Right renal pelvis (tissue), 4 donors: ENCODE results near the gene CDK8. TPM values are rescaled to one million over a fixed set of nuclear protein-coding genes. Genes with fewer than 3 reads are reported as not detected.

ENCODE experiments used
- DNase-seq, 4 donors: peaks; one replicate each; pipeline ENCODE4 v3.0.0-alpha.2; 2013; ENCODE audit warnings: low read depth in 4 of 4, low spot score in 3 of 4, missing footprints in 1 of 4
- polyA plus RNA-seq, 4 donors: library from polyadenylated mRNA; unstranded; fragments of 120-200 nt; gene quantifications; one replicate each; pipeline ENCODE4 v1.2.1, GENCODE V29; 2013; ENCODE audit not compliant: insufficient read length in 4 of 4

The CDK8 gene
- polyA plus RNA-seq: 10 to 100 TPM; 19.5 to 26.3 (median 25.8) TPM

DNA sequence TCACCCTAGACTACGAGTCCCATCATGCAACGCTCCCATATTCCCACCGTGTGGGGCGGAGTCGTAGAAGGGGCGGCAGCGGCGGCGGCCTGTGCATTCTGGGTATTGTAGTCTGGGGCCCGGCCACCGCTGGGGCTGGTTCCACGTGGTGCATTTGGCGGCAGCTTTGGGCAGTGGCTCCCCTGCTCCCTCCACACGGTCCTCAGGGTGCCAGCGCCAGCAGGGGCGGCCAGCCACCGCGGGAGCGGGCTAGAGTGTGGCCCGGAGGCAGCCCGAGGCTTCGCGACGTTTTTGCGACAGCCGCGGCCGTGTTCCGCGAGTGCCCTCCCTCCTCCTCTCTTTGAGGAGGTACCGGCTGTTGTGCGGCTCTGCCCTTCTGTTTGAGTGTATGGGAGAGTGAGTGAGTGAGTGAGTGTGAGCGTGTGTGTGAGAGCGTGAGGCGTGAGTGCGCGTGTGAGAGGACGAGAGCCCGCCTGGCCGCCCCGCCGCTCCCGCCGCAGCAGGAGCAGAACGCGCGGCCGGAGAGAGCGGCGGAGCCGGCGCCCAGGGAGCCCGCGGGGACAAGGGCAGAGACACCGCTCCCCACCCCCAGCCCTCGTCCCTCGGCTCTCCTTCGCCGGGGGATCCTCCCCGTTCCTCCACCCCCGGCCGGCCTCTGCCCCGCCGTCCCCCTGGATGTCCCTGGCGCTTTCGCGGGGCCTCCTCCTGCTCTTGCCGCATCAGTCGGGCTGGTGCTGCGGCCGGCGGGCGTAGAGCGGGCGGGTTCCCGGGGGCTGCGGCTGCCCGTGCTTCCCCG is at the start of gene CDK8:
Gene CDK8, plus strand, starts transcription at position 343 of the 796 bp plus-strand sequence. CDS start 513 bp downstream, outside the sequence.
- DNase-seq: peak; percentile 87 to 89 (median 88)

DNA sequence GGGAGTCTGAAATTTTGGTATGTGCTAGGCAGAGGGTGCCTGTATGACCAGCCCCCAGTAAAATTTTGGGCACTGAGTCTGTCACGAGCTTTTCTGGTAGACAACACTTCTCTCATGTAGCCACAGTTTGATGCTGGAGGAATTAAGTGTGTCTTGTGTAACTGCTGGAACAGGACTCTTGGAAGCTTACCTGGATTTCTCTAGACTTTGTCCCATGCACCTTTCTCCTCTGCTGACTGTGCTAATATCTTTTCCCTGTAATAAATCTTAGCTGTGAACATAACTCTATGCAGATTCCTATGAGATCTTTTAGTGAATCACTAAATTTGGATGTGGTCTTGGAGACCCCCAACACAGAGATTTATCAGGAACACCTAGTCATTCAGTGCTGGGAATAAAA is 45.6 kb upstream of the CDK8 start:
- DNase-seq: no peak

DNA sequence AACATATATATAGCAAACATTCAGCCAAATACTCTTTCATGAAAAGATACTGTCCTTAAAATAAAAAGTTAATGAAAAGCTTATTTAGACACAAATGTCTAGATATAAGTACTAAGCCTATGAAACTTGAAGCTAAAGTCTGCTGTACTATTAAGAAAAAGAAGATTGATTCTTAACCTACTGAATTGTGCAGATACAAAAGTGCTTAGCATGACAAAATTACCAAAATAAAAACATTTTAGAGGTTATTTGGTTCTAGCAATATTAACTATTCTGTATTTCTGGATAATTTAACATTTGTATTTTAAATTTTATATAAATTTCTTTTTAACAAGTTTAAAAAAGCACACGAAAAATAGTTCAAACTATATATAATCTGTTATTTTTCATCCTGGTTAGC is 40.6 kb upstream of the CDK8 start:
- DNase-seq: no peak

DNA sequence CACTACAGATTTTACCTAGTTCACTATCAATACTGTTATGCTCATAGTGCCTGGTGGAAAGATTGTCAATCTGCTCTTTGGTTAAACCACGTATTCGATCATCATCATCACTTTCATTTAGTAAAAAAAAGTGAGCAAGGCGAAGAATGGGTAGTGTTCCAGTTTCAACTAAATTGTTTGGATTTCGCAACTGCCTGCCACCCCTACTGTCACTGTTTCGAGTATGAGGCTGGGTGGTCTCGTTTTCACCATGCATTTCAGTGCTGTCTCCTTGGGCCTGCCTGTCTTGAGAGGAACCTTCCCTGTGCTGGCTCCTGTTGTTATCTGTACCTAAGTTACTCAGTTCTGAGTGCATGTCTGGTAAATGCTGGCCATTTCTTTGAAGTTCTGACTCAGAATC is 39.9 kb upstream of the CDK8 start:
- DNase-seq: no peak

DNA sequence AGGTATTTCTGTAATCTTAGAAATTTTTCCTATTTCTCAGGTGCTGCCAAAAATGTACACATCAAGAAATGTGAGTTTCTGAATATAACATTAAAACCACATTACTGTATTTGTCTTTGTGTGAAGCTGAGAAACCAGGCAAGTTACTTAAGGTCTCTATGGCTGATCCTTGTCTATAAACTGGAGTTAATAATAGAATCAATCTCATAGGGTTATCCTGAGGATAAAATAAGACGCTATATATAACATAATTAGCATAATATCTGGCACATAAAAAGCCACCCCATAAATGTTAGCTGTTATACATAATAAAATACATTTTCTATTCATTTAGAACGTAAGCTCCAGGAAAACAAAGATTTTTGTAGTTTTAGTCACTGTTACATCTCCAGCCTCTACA is 37.9 kb upstream of the CDK8 start:
- no peak for DNase-seq

DNA sequence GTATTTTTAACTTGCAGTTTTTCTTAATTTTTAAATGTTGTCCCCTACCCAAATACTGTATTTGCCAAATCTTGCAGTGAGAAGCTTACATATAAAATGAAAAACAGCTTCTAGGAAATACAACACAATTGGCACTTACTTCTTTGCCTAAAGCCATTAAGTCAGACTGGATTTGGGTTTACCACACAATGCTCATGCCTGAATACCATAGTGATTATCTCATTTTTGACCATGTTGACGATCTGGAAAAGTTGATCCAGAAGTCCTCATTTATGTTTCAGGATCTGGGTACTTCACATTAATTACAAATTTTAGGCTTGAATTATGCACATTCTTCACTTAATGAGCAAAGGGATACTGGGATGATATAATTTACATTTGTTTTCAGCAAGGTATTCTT is 34.2 kb upstream of the CDK8 start:
- DNase-seq: no peak

DNA sequence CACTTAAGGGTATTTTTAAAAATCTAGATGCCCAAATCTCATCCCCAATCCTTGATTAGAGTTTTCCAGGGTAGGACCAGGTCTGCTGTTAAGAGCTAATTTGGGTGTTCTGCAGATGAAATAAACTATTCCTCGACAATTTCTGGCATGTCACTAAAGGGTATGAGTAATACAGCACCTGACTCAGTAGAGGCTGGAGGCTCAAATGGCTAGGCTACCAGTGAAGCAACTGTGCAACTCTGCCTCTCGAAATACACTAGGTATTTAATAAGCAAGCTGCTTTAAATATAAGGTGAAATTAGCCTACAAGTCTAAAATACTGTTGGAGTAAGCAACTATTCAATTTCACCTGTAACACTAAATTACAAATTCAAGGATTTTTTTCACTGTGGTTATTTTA is 33.4 kb upstream of the CDK8 start:
- no peak for DNase-seq

DNA sequence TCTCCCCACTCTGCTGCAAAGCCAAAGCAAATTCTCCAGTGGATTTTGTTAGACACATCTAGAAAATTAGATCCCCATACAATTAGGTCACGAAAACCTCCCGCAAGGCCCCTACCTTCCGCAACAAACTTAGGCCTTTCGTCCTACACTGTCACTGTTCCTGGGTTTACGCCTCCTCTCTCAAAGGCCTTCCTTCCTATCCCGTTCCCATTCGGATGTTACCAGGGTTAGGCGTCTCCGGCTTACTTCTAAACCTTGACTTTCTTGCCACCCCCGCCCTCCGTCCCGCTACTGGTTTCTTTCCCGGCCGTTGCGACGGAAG is 32.6 kb upstream of the CDK8 start:
- peak in 1 of 4 donors; percentile 1 for DNase-seq

DNA sequence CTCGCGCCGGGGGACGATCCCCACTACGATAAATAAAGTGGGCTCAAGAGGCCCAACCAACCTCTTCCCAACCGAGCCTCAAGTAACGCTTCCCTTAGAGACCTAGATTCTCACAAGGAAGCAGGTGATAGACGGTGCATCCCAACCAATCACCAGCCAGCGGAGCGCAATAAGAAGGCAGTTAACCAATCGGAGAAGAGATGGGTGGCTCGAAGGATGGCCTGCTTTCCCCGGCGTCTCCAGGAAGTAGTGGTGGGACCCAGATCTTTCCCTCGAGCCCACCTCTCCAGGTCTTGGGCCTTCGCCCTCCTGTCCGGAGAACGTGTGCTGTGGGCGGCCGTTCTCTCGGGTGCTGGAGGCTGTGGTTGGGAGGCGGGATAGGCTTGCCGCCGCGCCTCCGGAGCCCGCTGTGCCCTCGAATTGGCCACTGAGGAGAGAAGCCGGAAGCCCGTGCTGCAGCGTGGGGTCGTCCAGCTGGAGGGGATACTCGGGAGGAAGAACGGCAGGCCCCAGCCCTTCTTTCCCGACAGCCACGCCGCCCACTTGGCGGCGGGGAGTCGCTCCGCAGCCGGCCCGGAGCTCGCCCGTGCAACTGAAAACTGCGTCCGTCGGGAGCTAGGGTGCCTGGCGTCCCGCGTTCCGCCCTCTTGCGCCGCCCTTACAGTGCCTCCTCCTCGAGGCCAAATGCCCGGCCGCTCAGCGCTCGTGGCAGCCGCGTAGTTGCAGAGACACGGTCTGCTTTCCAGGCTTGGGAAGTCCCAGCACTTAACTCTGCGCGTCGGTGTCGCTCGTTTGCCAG is 32.0 kb upstream of the CDK8 start, which contains the start of gene RNF6:
Gene RNF6, minus strand, starts transcription at position 594 of the 799 bp plus-strand sequence. CDS start 2,665 bp downstream, outside the sequence.
- DNase-seq: peak; percentile 86 to 97 (median 96)

DNA sequence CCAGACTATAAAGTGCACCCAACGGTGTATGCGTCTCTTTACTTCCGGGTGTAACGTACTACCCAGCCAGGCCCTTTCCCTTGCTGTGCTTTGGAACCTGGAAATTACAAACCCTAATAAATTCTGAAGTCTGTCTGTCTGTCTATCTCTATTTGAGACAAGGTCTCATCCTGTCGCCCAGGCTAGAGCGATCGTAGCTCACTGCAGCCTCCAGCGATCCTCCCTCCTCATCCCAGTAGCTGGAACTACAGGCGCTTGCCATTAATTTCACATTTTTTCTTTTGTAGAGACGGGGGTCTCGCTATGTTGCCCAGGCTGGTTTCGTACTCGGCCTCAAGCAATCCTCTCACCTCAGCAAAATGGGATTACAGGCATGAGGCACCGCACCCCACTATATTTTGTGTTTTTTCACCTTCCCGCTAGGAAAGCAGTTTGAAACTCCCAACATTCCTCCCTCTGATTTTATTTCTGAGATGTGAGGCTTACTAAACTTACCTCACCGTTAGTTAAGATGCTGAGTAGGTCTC is 31.3 kb upstream of the CDK8 start:
- peak in 1 of 4 donors; percentile 79 for DNase-seq

DNA sequence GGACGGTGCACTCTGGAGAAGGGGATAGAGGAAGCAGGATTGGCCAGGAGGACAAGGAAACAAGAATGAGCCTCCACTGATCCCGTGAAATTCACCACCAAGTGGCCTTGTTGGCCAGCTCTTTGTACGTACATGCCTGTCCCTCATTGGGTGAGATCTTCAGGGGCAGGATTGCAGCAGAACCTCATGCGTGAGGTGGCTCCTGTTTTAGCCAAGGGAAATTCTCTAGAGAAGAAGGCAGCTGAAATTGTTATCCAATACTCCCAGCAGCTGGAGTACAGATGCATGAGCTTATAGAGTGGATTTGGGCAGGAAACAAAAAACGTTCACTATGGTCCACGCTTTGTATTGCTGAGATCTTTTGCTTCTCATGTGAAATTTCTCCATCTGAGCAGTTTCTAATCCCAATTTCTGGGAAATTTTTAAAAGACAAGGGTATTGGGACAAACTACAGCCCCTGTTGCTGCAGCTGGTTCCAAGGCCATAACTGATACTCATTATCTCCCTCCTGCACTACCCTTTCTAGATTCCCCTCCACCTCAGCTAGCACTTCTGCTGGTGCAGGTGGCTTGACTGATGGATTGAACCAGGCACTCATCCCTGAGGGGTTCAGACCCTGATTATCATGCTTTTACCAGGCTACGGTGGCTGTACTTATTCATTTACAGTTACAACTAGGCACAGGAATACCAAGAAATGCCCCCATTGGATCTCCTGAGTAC is 27.9 kb upstream of the CDK8 start:
- no peak for DNase-seq

DNA sequence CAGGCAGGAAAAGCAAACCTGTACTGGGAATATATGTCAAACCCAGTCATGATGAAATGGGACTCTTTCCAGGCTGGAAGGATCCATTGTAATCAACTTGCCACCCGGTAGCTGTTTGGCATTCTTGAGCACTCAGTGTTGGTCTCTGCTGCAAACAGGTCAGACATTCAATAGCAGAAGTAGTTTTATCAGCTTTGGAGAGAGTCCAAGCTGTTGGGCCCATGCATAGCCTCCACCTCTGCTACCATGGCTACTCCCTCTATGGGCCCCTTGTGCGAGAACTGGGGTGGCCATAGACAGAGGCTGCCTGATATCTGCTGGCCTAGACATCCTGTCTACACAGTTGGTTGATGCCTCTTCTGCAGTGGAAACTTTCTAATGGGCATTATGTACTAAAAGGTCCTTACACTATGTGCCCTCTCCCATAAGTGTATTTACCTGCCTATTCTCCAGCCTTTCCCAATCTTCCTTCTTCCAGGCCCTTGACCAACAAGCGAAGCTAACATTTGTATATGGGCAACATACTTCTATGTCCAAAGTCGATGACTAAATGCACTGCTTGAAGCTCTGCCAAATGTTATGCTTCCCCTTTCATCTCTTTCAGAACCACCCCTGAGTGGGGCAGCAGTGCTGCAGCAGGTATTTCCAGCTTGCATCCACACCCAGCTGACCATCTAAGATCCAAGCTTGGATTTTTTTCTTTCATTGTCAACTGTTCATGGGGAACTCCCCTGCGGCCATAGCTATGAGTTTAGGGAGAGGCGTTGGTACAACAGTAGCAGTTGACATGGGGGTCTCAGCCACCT is 26.6 kb upstream of the CDK8 start:
- DNase-seq: no peak

DNA sequence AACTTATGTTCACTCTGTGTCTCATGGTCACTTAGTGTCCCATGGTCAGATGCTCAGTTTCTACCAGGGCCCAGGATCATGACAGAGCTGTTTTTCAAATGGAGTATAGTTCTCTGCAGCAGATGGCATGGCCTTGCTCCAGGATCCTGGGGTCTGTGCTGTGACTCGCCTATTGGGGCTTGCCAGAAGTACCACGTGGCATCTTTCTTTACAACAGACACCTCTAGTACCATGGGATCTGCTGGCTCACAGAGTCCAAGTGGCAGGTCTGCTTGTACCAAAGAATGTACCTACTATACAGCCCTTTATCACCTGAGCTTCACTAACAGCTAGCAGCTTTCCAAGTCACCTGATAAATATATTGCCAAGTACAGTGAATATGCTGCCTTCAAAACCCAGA is 25.8 kb upstream of the CDK8 start:
- no peak for DNase-seq

DNA sequence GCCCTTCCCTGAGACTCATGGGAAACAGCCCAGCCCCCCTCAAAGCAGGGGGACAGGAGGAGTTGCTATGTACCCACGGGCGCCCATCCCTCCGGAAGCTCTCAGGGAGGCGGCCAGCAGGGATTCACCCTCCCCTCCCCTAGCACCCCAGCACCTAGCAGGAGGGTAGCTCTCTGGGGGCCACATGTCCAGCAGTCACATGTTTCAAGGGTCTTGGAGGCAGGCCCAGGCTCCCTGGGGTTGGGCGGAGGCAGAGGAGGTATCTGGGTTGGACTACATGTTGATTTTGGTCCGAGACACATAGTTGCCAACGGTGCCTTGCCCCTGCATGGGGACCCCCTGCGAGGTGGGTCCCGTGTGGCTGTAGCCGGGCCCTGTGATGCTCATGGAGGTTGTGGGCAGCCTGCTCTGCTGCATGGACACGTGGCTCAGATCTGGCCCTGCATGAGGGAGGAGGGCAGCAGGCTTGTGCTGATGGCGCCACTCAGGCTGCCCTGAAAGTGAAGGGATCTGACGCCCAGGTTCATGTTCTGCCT is 24.8 kb upstream of the CDK8 start:
- DNase-seq: no peak

DNA sequence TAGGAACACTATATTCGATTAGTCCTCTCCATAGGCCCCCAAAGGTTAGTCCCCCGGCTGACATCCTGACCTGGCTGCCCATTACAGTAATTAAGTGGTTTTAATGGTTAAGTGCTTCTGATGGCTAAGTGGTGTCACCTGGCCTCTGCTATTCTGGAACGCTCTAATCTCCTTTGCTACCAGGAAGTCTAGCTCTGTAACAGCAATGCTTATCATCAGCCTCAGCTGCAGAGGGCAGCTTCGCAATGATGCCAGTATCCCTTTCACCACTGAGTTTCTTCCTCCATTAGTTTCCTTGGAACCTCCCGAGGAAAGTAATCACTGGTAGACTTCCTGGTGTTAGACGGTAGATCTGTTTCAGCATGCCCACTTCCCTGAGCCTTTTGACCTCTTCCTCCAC is 23.2 kb upstream of the CDK8 start:
- no peak for DNase-seq

DNA sequence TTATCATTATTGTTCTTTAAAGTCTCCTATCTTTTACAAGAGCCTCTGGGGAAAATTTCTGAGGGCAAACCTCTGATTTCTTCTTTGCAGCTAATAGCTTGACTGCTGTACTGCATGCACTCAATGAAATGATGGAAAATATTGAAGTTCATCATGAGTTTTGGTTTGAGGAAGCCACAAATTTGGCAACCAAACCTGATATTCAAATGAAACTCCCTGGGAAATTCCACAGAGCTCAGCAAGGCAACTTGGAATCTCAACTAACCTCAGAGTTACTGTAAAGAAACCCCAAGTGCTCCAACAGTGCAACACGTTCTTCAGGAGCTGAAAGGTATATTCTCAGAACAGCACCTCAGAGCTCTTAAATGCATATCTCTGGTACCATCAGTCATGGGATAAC is 17.6 kb upstream of the CDK8 start:
- DNase-seq: no peak

DNA sequence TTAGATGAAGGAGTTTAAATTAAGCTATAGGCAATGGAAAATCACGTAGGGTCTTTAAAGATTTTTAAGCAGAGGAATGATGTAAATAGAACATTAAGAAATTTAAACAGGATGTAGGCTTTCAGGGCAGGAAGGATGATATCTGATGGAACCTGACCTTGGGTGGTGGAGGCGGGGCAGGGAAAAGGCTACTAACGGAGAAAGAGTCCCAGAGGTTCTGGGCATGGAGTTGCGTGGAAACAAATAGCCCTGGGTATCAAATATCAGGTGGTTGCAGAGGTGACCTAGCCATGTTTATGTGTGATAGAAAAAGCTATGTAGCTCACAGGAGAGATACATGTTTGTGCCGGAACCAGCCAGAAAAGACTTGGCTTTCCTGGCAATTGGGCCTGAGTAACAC is 7.8 kb upstream of the CDK8 start:
- no peak for DNase-seq

DNA sequence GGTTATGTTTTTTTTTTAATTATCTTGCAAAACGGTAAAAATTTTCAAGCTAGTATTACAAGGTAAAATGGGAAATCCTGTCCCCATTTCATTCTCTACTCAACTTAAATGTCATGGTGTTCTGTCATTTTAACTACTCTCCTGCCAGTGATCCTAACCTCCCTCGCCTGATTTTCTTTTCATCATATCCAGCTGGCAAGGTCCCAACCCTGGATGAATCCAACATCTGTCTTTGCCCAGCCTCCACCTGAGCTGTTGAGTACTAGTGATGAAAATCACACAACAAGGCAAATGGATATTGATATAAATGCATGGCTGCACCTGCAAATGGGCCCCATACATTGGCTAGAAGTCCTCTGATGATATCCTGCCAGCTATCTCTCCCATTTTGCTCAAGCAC is 6.9 kb upstream of the CDK8 start:
- no peak for DNase-seq

DNA sequence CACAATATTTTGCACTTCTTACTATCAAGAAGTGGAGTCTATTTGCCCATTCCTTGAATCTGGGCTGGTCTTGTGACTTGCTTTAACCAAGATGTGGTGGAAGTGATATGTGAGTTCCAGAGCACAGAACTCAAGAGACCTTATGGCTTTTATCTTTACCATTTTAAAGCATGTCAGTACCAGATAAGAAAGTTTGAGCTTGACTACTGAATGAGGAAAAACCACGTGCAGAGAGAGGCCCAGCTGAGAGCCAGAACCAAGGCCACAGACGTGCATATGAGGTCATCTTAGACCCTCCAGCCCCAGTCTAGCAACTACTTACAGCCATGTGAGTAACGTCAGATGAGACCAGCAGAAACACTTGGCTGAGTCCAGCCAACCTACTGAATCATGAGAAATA is 6.3 kb upstream of the CDK8 start:
- no peak for DNase-seq

DNA sequence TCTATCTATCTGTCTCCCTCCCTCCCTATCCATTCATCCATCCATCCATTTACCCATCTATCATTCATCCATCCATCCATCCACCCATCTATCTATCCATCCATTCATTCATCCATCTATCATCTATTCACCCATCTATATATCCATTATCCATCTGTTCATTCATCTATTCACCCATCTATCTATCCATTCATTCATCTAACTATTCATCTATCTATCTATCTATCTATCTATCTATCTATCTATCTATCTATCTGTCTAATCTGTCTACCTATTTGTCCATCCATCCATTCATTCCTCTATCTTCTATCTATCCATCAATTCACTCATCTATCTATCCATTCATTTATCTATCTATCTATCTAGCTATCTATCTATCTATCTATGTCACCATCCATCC is 4.4 kb upstream of the CDK8 start:
- no peak for DNase-seq
